Ovary (tissue), 1 donor: ENCODE results near the gene KRT77.

ENCODE experiments used
- EP300 ChIP-seq: sonication (generic); formaldehyde crosslinking; IDR thresholded peaks from one replicate; pipeline ENCODE4 v1.6.1; 2017; ENCODE audit warnings: antibody characterized with exemption
- POLR2A ChIP-seq: fragments of 450-650 bp; IDR thresholded peaks from one replicate; pipeline ENCODE4 v1.6.1; 2017; ENCODE audit warnings: antibody characterized with exemption, mild to moderate bottlenecking, moderate library complexity

- TF ChIP-seq EP300 (no peak), POLR2A (no peak)
These were observed 11.1 kb downstream of the KRT77 start for GRCh38 chr12:52692254-52692653.
